Measurements from ENCODE around the gene PRAMEF6.
"Not testable (repeated sequence)": the region's sequence is repeated elsewhere in the genome, so short reads cannot be mapped to it uniquely, and the experiment has no call there.

The PRAMEF6 gene

GRCh38 chr1:12947480-12947879 lies at the start of gene PRAMEF6:
TSS of gene PRAMEF6 (minus strand) at chr1:12947580. CDS start at chr1:12942518, 5,062 bp downstream.
- not testable (repeated sequence) for H3K27ac ChIP-seq

- not testable (repeated sequence) for H3K27ac ChIP-seq
Observed at GRCh38 chr1:12924368-12924767, 23.0 kb downstream of the PRAMEF6 start.

GRCh38 chr1:12921749-12922148 lies 25.6 kb downstream of the PRAMEF6 start:
- TF ChIP-seq CTCF (conservative IDR thresholded peaks at IDR 0.05), result peak; percentile 38; the same call in 1 of the 2 replicates
- H3K27ac ChIP-seq, result not testable (repeated sequence)

- not testable (repeated sequence) for H3K27ac ChIP-seq
Observed at GRCh38 chr1:12916310-12916709, 31.1 kb downstream of the PRAMEF6 start, which contains the start of gene PRAMEF7. TSS of gene PRAMEF7 (plus strand) at chr1:12916610. CDS start at chr1:12917693, 1,083 bp downstream.

GRCh38 chr1:12903793-12904572 lies 43.4 kb downstream of the PRAMEF6 start:
- not testable (repeated sequence) for H3K27ac ChIP-seq

- H3K27ac ChIP-seq, result not testable (repeated sequence)
Observed at GRCh38 chr1:12899186-12899585, 48.2 kb downstream of the PRAMEF6 start.

GRCh38 chr1:12898170-12898569 lies 49.2 kb downstream of the PRAMEF6 start, which contains the start of gene PRAMEF10:
TSS of gene PRAMEF10 (minus strand) at chr1:12898270. CDS start at chr1:12895847, 2,423 bp downstream.
- not testable (repeated sequence) for H3K27ac ChIP-seq

Measured in VCaP (cell line).